DMS153 treated with DMSO at 0.1 percent for 48 hours (cell line): ENCODE results near the gene ADNP.

Source experiments
- DNase-seq: peaks from one replicate; lab custom pipeline; 2025; ENCODE audit not compliant: unreplicated experiment; lab: John Stamatoyannopoulos, UW

ADNP gene

DNA sequence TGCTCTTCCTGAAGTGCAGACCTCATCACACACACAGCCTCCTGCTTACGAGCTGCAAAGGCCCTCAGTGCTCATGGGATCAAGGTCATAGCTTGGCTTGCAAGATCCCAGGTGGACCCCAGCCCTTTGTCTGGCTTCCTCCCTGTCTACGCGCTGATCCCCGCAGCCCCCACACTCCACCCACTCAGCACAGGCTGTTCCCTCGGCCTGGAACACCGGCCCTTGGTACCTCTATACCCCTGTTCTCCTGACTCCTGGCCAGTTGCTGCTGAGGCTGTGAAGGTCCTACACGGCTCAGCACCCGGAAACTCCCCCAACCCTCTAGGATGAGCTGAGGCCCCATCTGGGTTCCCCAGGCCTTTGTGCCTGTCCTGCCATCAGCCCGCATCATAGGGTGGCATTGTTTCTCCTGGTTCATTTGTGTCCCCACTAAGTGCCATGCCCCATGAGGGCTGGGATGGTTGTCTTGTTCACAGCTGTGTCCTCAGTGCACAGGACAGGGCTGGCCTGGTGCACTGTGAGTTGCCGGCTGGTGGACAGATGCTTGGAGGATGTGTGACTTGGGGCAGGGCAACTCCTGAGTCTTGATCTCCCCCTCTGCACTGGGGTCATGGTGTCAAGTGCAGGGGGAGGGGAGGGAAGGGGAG lies 57.0 kb downstream of the ADNP start:
- DNase-seq = no peak

DNA sequence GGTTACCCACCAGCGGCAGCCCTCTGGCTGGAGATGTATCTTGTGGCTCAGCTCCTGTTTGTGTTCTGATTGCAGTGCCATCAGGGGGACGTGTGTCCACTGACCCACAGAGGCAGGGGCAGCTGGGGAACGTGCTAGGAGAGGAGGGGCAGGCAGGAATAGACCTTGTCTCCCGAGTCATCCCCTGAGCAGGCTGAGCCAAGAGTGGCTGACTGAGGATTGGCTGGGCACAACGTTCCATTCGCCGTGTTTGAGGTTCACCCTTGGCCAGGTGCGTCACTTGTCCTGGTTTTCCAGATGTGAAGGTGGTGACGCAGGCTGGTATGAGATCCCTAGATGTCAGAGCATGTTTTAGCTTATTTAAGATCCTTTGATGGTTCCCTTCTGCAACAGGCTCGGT lies 57.7 kb downstream of the ADNP start:
- DNase-seq = no peak

- DNase-seq = no peak
These were observed 58.4 kb downstream of the ADNP start for GRCh38 chr20:50872560-50873425.

DNA sequence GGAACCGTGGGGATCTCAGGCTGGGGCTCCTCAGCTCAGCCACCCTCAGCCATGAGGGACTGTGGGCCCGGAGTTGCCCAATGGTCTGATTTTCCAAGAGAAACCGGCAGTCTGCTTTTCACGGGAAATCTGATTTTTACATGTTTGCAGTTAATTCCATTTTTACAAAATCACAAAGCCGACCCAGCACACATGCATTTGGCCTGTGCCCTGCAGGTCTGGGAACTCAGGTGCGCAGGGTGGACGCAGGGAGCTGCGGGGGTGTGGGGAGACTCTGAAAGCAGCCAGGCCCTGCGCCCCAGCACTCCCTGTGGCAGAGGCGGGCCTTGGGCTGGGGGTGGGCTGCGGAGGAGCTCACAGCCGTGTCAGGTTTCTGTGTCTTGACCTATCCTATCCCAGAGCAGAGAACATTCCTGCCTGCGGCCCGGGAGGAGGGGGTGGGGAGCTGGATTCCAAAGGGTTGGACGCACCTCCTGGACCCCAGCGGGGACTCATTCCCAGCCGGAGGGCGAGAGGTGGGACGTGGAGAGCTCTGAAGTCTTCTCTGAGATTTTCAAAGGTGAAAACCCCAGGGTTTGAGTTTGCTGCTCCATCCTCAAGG lies 60.6 kb downstream of the ADNP start:
- DNase-seq = no peak

DNA sequence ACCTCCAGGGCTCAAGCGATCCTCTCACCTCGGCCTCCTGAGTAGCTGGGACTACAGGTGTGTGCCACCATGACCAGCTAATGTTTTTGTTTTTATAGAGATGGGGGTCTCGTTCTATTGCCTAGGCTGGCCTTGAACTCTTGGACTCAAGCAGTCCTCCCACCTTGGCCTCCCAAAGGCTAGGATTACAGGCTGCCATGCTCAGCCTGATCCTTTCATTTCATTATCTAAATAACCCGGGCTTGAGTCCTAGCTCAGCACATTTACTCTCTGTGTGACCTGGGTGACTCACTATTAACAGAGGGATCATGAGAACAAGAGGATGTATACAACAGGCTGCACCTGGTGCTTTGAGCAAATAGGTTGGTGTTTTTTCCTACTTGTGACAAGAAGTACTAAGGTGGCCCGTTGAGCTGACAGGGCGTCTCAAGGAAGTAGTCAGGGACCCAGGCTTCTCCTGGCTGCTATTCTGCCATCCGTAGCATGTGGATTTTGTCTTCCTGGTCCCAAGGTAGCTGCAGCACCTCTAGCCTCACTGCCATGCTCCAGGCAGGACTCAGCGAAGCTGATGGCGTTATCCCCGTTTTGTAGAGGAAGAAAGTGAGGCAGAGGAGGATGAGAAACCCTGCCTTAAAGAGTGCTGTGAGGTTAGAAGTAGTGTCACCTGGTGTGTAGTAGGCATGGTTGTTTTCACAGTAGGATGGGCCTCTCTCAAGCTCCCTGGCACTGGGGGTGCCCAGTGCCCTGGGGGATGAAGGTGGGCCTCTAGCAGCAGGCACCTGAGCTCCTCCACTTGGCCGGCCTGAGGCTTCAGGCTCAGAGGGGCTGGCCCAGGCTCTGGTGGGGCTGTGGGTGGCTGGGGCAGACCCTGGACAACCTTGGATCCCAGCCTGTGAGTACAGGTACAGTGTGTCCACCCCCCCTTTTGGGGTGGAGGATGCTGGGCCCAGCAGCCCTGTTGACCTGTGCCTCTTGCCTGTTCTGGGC lies 62.4 kb downstream of the ADNP start:
- no peak for DNase-seq

- no peak for DNase-seq
These were observed 63.4 kb downstream of the ADNP start for GRCh38 chr20:50867805-50868204.

DNA sequence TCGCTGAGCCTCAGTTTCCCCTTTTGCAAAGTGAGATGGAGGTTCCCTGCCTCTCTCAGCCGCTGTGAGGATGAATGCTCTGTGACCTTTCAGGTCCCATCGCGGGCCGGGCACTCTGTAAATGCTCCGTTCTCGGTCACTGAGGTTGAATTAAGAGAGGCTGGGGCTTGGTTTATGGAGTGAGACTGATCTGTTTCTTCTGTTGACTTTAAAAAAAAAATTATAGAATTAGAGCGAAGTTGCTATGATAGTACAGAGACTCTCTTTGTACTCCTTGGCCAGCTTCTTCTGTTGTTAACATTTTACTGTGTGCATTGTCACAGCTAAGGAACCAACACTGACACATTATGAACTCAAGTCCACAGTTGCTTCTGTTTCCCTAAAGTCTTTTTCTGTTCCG lies 64.4 kb downstream of the ADNP start:
- DNase-seq = no peak

DNA sequence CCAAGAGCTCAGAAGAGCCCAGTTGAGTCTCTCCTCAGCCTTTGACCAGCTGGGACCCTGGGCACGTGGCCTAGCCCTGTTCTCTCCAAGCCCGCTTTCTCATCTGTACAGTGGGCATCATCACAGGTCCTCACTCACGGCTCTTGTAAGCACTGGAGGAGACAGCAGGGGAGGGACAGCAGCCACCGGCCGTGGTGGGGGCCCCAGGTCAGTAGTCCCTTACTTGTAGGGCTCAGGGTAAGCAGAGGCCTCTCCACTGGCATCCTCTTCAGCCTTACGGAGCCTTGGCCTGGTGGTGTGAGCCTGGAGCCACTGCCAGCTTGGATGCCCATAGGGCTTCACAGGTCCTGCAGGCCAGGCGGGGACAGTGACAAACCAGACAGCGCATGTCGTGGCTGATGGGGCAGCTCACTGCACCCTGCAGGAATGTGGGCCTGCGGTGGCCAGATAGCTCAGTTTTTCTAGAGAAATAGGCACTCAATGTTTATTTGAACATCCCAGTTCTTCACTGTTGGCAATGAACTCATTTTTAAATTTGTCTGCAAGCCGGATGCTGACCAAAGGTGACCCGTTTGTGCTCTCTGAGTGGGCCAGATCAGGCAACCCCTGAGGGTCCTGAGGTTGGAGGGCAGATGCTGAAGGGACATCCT lies 65.1 kb downstream of the ADNP start:
- no peak for DNase-seq

- no peak for DNase-seq
These were observed 65.6 kb downstream of the ADNP start for GRCh38 chr20:50865591-50865990.

DNA sequence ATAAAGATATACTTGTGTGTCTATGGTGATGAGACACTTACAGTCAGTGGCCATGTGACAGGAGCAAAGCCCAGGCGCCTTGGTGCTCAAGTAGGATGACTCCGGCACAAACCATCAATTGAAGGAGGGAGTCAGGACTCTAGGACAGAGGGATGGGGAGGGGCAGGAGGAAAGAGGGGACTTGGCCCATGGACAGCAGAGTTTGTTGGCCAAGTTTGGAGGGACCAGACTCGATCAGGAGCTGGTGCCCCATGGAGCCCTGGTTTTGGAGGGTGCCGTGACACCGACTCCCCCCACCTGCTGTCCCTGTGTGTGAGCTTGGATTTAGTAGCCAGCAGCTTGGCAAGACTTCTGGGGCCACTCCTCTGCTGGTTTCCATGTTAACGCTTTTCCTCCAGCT lies 66.1 kb downstream of the ADNP start:
- DNase-seq = no peak

DNA sequence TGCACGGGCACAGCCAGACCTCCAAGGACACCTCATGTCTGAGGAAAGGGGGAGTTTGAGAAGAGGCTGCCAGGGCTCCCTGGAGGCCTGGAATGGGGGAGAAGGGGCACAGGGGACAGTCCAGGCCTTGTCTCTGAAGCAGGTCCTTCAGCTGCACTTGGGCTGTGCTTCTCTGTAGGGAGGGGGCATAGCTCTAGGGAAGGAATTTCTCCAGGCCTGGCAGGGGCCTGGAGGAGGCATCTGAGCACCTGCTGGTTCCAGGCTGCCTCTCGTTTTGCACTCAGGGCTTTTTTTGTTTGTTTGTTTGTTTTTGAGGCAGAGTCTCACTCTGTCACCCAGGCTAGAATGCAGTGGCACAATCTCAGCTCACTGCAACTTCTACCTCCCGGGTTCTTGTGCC lies 68.7 kb downstream of the ADNP start:
- DNase-seq = no peak

- DNase-seq = no peak
These were observed 70.2 kb downstream of the ADNP start for GRCh38 chr20:50861012-50861411.

DNA sequence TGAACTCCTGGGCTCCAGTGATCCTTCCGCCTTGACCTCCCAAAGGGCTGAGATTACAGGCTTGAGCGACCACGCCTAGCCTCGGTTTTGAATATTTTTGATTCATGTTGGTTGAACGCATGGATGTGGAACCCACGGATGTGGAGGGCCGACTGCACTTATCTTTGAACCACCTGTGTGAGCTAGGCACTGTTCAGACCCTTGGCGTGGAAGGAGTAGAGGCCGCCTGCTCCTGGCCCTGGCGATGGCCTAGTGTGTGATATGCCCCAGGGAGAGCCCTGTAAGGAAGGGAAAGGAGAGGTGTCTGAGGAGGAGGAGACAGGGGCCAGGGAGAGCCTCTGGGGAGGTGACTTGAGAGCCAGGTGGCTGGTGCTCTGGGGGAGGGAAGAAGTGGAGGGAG lies 72.1 kb downstream of the ADNP start:
- DNase-seq = no peak

GRCh38 chr20:50858525-50858924 lies 72.7 kb downstream of the ADNP start:
- no peak for DNase-seq

- DNase-seq = no peak
These were observed 73.9 kb downstream of the ADNP start for GRCh38 chr20:50857348-50857747.

GRCh38 chr20:50856475-50857041 lies 74.7 kb downstream of the ADNP start:
- DNase-seq = no peak

- no peak for DNase-seq
These were observed 75.5 kb downstream of the ADNP start for GRCh38 chr20:50855498-50856474.

DNA sequence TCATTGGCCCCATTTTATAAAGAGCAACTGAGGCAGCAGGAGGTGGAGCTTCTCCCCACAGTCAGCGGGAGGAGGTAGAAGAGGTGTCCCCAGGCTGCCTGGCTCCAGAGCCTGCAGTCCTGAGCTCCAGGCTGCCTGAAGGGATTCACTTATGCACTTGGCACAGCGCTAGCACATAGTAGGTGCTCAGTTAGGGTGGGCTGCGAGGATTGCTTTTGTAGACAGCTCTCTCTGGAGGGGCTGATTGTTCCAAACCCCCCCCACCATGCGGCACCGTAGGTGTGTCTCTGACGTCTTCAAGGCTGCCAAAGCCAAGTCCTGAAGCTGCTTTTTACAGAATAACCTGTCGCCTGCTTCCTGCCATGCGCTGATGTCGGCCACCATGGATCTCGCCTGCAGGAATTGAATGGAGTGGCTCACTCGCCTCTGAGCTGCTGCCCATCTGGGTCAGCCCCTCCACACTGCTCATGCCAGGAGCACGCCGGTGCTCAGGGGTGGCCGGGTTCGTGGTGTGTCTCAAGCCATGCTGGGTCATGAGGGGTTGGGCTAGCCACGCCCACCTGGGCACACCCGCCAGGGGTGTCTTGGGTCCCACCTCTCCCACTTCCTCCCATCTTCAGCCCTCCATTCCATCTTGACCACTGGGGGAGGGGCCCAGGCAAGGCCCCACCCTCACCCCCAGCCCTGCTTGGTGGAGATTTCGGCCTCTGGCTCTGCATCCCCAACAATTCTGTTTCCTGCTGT lies 76.6 kb downstream of the ADNP start:
- no peak for DNase-seq
